ENCODE results near the gene UNC13A. TPM values are rescaled to one million over a fixed set of nuclear protein-coding genes. Genes with fewer than 3 reads are reported as not detected.

UNC13A gene
- total RNA-seq, 2 donors from 2014 or later, result 1.3 to 2.6 TPM

GRCh38 chr19:17565611-17566010 is 122.5 kb downstream of the UNC13A start:
- TF ChIP-seq POLR2A (IDR thresholded peaks at IDR 0.05) (no peak), CTCF (IDR thresholded peaks at IDR 0.05) (no peak)
- Histone ChIP-seq H3K27me3 (no peaks in the 10 kb centered on the region), H3K4me1 (no peaks in the 10 kb centered on the region), H3K36me3 (replicated peaks in 1 of 2; ENCODE audit: insufficient read depth in 1 of 2, low read depth in 2 of 2) (peaks cover 9 to 19% of the 10 kb centered on the region in 2 donors), H3K27ac (no peak overlapping the region), H3K9me3 (no peaks in the 10 kb centered on the region), H3K4me3 (no peak overlapping the region)
- 77 to 80% methylated on average over 3 of the region's 3 CpGs for WGBS, 2 donors
- DNase-seq, result no peak
- ATAC-seq, result no peak
- intact Hi-C loops (cut with DNase I), result no loop called here

- Histone ChIP-seq H3K27ac (no peak overlapping the region), H3K27me3 (no peaks in the 10 kb centered on the region), H3K4me1 (no peaks in the 10 kb centered on the region), H3K4me3 (no peak overlapping the region), H3K9me3 (no peaks in the 10 kb centered on the region), H3K36me3 (replicated peaks in 1 of 2; ENCODE audit: insufficient read depth in 1 of 2, low read depth in 2 of 2) (peaks cover 9 to 20% of the 10 kb centered on the region in 2 donors)
- DNase-seq (no peak), ATAC-seq (no peak)
- 67% methylated on average over 6 of the region's 6 CpGs for WGBS, 2 donors
- TF ChIP-seq POLR2A (IDR thresholded peaks at IDR 0.05) (no peak), CTCF (IDR thresholded peaks at IDR 0.05) (no peak)
- intact Hi-C loops (cut with DNase I), result no loop called here
Measured at GRCh38 chr19:17564781-17565180, 123.4 kb downstream of the UNC13A start.

- Histone ChIP-seq H3K27ac (no peak overlapping the region), H3K4me3 (no peak overlapping the region), H3K36me3 (replicated peaks in 1 of 2; ENCODE audit: insufficient read depth in 1 of 2, low read depth in 2 of 2) (peaks cover 6 to 14% of the 10 kb centered on the region in 2 donors), H3K4me1 (no peaks in the 10 kb centered on the region), H3K9me3 (no peaks in the 10 kb centered on the region), H3K27me3 (no peaks in the 10 kb centered on the region)
- DNase-seq (no peak), ATAC-seq (no peak)
- 81 to 88% methylated on average over 11 of the region's 11 CpGs for WGBS, 2 donors
- TF ChIP-seq CTCF (IDR thresholded peaks at IDR 0.05) (no peak), POLR2A (IDR thresholded peaks at IDR 0.05) (no peak)
- intact Hi-C loops (cut with DNase I), result no loop called here
Measured at GRCh38 chr19:17562561-17562960, 125.6 kb downstream of the UNC13A start.

GRCh38 chr19:17562097-17562496 is 126.1 kb downstream of the UNC13A start:
- Histone ChIP-seq H3K27ac (no peak overlapping the region), H3K4me1 (peaks cover 2% of the 10 kb centered on the region), H3K27me3 (no peaks in the 10 kb centered on the region), H3K9me3 (no peaks in the 10 kb centered on the region), H3K4me3 (no peak overlapping the region), H3K36me3 (replicated peaks in 1 of 2; ENCODE audit: insufficient read depth in 1 of 2, low read depth in 2 of 2) (peaks cover 6 to 13% of the 10 kb centered on the region in 2 donors)
- no peak for DNase-seq
- TF ChIP-seq POLR2A (IDR thresholded peaks at IDR 0.05), result no peak
- TF ChIP-seq CTCF (IDR thresholded peaks at IDR 0.05), result no peak
- WGBS, 2 donors, result 97 to 98% methylated on average over 3 to 4 of the region's 4 CpGs
- intact Hi-C loops (cut with DNase I), result no loop called here
- ATAC-seq, result no peak

GRCh38 chr19:17560205-17560595 is 128.0 kb downstream of the UNC13A start:
- Histone ChIP-seq H3K27ac (peak overlapping the region in 2 of 4 donors; percentile 30 to 59), H3K36me3 (replicated peaks in 1 of 2; ENCODE audit: insufficient read depth in 1 of 2, low read depth in 2 of 2) (peaks cover 6 to 11% of the 10 kb centered on the region in 2 donors), H3K9me3 (no peaks in the 10 kb centered on the region), H3K4me3 (no peak overlapping the region), H3K27me3 (no peaks in the 10 kb centered on the region), H3K4me1 (peaks cover 12% of the 10 kb centered on the region)
- ATAC-seq (no peak), DNase-seq (peak in 2 of 4 donors; percentile 26 to 69)
- intact Hi-C loops (cut with DNase I), result no loop called here
- 79 to 92% methylated on average over 12 to 14 of the region's 14 CpGs for WGBS, 2 donors
- TF ChIP-seq POLR2A (IDR thresholded peaks at IDR 0.05), result no peak
- no peak for TF ChIP-seq CTCF (IDR thresholded peaks at IDR 0.05)
